Adipocyte (in vitro differentiated cells): ENCODE data around the gene ST6GALNAC4.

ENCODE experiments used
- DNase-seq: peaks from one replicate; pipeline ENCODE4 v3.0.0-alpha.2; 2015; ENCODE audit warnings: low read depth
- H3K27me3 ChIP-seq: replicated peaks from 2 replicates; pipeline ENCODE4 v1.7.0; 2013; ENCODE audit warnings: mild to moderate bottlenecking, low read length, moderate library complexity; ENCODE audit not compliant: control insufficient read depth, insufficient read depth
- H3K36me3 ChIP-seq: 2 replicates; pipeline ENCODE4 v1.7.0; 2013; ENCODE audit warnings: low read length, mild to moderate bottlenecking, moderate library complexity; ENCODE audit not compliant: control insufficient read depth, insufficient read depth, severe bottlenecking
- H3K4me1 ChIP-seq: 2 replicates; pipeline ENCODE4 v1.7.0; 2013; ENCODE audit warnings: mild to moderate bottlenecking, low read length, moderate library complexity; ENCODE audit not compliant: control insufficient read depth, insufficient read depth
- H3K4me3 ChIP-seq: 2 replicates; pipeline ENCODE4 v1.7.0; 2013; ENCODE audit warnings: mild to moderate bottlenecking, low read length, moderate library complexity
- H3K9ac ChIP-seq: 2 replicates; pipeline ENCODE4 v1.7.0; 2013; ENCODE audit warnings: mild to moderate bottlenecking, low read length, moderate library complexity
- H3K9me3 ChIP-seq: 2 replicates; pipeline ENCODE4 v1.7.0; 2013; ENCODE audit warnings: mild to moderate bottlenecking, low read length, moderate library complexity; ENCODE audit not compliant: control insufficient read depth

The ST6GALNAC4 gene

DNA sequence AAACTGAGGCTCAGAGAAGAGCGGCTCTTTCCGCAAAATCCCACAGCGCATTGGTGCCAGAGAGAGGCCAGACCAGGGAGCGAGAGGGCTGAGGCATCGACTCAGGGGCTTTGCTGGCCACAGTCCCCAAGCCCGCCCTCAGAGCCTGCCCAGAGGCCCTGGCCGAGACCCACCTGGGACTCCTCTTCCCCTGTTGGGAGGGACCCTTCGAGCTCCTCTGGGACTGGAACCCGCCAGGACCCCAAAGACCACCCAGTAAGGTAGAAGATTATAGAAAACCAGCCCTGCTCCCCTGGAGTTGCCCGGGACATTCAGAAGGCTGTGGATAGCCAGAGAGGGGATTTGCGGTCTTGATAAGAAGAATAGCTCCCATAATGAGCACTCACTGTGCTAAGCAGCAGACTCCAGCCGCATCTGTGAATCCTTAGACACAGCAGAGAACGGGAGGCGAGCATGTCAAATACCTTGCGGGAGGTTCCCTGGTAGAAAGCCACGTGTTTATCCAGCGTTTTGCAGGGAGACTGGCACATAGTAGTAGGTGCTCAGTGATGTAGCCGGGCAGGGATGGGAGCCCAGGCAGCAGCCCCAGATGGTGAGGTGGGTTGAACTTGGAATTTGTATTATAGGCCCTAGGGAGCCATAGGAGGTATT lies 38.7 kb downstream of the ST6GALNAC4 start:
- H3K36me3 ChIP-seq = peaks cover 3% of the 10 kb centered on the region
- H3K27me3 ChIP-seq = no peaks in the 10 kb centered on the region
- no peak for DNase-seq
- H3K4me1 ChIP-seq = peaks cover 48% of the 10 kb centered on the region
- H3K9ac ChIP-seq = peak overlapping the region; percentile 93
- no peaks in the 10 kb centered on the region for H3K9me3 ChIP-seq
- peak overlapping the region; percentile 85 for H3K4me3 ChIP-seq

DNA sequence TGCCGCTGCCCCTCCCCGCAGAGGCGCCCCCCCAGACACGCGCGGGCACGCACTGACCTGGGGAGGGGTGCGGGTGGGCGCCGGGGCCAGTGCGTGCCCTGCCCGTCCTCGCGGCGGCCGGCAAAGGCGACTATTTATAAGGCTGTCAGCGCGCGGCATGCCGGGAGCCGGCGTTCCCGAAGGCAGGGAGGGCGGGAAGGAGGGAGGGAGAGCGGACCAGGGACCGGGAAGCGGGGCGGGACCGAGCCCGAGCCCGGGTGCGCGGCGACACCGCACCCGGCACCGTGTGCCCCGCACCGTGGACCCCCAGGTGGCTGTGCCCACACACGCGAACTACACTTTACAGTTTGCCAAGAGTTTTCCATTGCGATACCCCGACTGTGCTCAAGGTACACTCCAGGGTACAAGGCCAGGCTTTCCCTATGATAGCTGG lies 39.3 kb downstream of the ST6GALNAC4 start, which contains the start of gene AK1:
Gene AK1 (minus strand): TSS at position 110 of the 433 bp plus-strand sequence. CDS start 3,058 bp downstream, outside the sequence.
- peaks cover 48% of the 10 kb centered on the region for H3K4me1 ChIP-seq

DNA sequence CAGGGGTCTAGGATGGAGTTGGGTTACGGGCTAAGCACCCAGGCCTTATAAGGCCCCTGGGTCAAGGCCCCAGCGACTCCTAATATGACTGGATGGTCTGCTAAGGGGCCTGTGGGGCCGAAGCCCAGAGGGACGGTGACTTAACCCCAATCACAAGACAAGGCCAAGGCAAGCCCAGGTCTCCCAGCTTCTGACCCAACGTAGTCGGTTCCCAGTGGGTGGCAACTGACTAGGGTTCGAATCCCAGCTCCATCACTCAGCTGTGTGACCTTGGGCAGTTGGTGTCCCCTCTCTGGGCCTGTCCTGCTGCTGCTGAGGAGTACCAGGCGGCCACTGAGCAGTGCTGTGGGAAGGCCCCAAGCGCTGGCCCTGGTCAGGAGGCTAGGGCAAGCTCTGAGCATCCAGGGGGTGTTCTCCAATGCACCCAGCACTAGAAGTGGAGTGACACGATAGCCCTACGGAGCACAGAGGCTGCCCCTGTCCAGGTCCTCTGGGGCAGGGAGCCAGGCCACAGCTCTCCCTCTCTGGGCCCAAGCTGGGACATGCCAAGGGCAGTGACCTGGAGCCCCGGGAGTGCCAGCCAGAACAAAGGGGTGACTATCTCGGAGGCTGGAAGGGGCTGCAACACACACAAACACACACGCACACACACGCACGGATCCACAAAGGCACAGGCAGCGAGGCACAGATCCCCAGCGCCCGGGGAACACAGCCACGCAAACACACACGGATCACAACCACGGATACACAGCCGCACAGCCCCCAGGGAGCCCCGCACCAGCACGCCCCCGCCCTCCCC lies 39.9 kb downstream of the ST6GALNAC4 start:
- peak overlapping the region; percentile 85 for H3K4me3 ChIP-seq
- peaks cover 48% of the 10 kb centered on the region for H3K4me1 ChIP-seq
- DNase-seq = no peak
- no peaks in the 10 kb centered on the region for H3K27me3 ChIP-seq
- peaks cover 12% of the 10 kb centered on the region for H3K36me3 ChIP-seq
- no peaks in the 10 kb centered on the region for H3K9me3 ChIP-seq
- peak overlapping the region; percentile 93 for H3K9ac ChIP-seq

More for the DNA sequence above, 39.3 kb downstream of the ST6GALNAC4 start, which contains the start of gene AK1:
- peak within 1 kb of the TSS; percentile 93 for H3K9ac ChIP-seq
- H3K27me3 ChIP-seq = no peaks in the 10 kb centered on the region
- H3K9me3 ChIP-seq = no peaks in the 10 kb centered on the region
- peak; percentile 89 for DNase-seq
- H3K4me3 ChIP-seq = peak within 1 kb of the TSS; percentile 85
- peaks cover 5% of the 10 kb centered on the region for H3K36me3 ChIP-seq

DNA sequence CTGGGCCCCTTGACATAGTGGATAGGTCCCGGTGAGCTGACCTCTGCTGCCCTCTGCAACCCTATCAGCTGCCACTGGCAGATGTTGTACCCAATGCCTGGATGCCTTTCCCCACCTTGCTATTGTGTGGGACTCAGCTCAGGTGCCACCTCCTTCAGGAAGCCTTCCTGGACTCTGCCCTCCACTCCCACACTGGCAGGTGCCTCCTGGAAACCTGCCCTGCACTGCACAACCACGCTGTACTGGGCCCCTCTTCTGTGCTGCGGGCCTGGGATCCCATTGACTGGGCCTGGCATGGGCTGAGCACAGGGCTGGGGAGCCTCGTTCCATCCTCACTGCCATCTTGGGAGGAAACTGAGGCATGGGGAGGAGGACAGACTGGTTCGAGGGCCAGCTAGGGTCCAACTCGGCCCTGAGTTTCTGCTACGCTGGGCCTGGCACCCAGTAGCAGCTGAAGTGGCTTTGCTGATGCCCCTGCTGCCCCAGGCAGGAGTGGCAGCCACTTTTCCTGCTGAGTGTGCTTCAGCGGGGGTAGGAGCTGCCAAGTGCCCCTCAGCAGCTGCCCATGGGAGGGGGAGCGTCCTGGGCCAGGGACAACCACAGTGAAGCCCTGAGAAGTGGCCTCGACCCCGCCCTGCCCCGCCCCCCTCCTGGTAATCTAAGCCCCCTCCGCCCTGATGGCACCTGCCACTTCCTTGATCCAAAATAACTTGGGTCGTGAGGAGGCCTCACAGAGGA lies 40.6 kb downstream of the ST6GALNAC4 start:
- Histone ChIP-seq H3K9ac (peak overlapping the region; percentile 93), H3K4me1 (peaks cover 48% of the 10 kb centered on the region), H3K27me3 (no peaks in the 10 kb centered on the region), H3K4me3 (peak overlapping the region; percentile 85), H3K36me3 (peaks cover 19% of the 10 kb centered on the region), H3K9me3 (no peaks in the 10 kb centered on the region)
- no peak for DNase-seq

DNA sequence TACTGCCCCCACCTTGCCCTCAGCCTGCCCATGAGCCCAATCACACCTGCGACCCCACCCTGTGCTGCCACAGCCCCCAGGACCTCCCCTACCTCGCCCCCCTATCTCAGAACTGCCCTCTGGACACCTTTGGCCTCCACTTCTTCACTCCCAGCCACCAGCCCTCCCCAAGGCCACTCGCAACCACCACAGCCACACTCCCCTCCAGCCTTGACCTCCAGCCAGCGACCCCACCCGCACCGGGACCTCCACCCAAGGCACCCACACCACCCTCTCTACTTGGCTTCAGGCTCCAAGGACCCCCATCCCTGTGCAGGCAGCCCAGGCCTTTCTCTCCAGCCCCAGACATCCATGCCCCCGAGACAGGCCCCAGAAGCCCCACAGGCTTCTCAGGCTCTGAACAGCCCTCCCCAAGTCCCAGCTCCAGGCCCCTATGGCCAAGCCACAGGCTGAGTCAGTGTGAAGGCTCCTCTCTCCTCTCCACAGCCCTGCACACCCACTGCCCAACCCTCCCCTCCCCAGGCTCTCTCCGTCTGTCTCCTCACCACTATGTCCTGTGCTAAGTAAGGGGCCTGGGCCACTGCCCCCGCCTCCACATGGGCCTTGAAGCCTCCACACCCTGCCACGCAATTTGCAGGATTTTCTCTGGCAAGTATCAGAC lies 41.4 kb downstream of the ST6GALNAC4 start:
- peaks cover 27% of the 10 kb centered on the region for H3K36me3 ChIP-seq
- no peaks in the 10 kb centered on the region for H3K9me3 ChIP-seq
- H3K9ac ChIP-seq = peak overlapping the region; percentile 77
- peak; percentile 76 for DNase-seq
- H3K4me3 ChIP-seq = peak overlapping the region; percentile 54
- peaks cover 48% of the 10 kb centered on the region for H3K4me1 ChIP-seq
- H3K27me3 ChIP-seq = no peaks in the 10 kb centered on the region

DNA sequence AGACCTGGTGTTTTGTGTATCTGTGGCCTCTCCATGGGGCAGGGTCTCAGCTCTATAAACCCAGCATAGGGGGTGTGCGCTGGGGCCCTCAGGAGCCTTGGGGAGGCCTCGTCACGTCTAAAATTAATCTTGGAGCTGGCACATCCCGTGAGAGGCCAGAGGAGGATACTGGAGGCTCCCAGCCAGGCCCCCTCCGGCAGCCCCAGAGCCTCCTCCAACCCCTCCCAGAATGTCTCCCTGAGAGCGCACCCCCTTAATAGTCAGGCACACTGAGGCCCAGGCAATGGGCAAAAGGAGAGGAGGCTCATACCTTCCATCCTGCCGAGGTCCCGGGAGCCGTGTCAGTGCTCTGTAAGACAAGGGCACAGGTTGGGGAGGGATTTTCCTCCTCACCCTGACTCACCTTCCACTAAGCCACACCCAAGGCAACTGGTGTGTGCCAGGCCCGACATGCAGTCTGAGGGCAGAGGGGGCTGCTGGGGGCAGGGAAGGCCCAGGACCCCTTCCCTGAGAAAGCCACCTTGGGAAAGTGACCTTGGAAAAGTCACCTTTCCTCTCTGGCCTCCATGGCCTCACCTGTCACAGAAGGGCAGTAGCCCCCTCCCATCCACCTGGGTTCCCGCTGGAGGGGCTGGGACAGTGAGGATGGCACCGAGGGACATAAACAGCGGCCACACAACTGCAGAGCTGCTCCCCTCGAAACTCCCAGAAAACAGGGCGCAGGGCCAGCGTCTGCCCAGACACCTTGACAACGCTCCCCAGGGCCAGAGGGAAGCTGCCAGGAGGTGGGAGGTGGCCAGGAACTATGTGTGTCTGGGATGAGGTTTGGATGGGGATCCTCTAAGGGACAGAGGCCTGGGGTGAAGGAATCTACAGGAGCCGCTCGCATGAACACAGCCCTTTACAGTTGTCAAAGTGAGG lies 42.3 kb downstream of the ST6GALNAC4 start:
- DNase-seq = no peak
- Histone ChIP-seq H3K27me3 (no peaks in the 10 kb centered on the region), H3K4me1 (peaks cover 51% of the 10 kb centered on the region), H3K9ac (peak overlapping the region; percentile 77), H3K9me3 (no peaks in the 10 kb centered on the region), H3K4me3 (peak overlapping the region; percentile 54), H3K36me3 (peaks cover 31% of the 10 kb centered on the region)

DNA sequence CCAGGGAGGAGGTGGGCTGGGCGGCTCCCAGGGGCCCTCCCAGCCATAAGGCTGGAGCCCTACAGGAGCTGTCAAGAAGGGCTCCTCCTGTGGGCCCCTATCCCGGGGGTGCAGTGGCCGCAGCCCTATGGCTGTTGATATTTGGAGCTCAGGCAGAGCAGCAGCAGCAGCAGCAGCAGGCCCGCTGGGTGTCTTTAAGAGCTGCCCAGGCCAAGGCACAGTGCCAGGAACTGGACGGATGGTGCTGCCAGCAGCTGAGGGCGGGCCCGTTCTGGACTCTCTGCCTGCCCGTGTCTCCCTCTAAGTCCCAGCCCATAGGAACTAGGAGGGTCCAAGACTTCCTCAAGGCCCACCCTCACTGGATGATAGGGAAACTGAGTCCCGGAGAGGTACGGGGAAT lies 43.0 kb downstream of the ST6GALNAC4 start:
- H3K27me3 ChIP-seq = no peaks in the 10 kb centered on the region
- H3K9me3 ChIP-seq = no peaks in the 10 kb centered on the region
- H3K9ac ChIP-seq = peak overlapping the region; percentile 77
- H3K4me3 ChIP-seq = peak overlapping the region; percentile 54
- peaks cover 51% of the 10 kb centered on the region for H3K4me1 ChIP-seq
- peak; percentile 23 for DNase-seq
- peaks cover 38% of the 10 kb centered on the region for H3K36me3 ChIP-seq

DNA sequence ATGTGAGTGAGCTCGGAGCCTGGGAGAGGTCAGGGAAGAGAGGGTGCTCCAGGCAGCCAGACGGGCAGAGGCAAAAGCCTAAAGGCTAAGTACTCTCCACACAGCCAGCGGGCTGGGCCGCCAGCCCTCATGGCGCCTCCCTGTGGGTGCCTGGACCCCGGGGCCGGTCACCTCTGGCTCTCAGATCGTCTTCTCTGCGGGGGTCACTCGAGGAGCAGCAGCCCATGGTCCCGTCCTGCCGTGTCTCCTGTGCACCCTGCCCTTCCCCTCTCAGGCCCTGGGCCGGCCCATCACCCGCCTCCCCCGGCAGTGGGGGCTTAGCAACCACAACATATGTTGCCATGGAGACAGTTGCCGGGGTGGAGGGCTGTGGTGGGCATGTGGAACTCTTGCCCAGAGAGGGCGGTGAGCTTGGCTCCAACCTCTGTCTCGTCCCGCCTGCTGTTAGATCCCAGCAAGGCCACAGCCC lies 43.6 kb downstream of the ST6GALNAC4 start:
- no peak for DNase-seq
- peak overlapping the region; percentile 77 for H3K9ac ChIP-seq
- no peaks in the 10 kb centered on the region for H3K27me3 ChIP-seq
- H3K4me3 ChIP-seq = no peak overlapping the region
- no peaks in the 10 kb centered on the region for H3K9me3 ChIP-seq
- peaks cover 43% of the 10 kb centered on the region for H3K36me3 ChIP-seq
- peaks cover 48% of the 10 kb centered on the region for H3K4me1 ChIP-seq

DNA sequence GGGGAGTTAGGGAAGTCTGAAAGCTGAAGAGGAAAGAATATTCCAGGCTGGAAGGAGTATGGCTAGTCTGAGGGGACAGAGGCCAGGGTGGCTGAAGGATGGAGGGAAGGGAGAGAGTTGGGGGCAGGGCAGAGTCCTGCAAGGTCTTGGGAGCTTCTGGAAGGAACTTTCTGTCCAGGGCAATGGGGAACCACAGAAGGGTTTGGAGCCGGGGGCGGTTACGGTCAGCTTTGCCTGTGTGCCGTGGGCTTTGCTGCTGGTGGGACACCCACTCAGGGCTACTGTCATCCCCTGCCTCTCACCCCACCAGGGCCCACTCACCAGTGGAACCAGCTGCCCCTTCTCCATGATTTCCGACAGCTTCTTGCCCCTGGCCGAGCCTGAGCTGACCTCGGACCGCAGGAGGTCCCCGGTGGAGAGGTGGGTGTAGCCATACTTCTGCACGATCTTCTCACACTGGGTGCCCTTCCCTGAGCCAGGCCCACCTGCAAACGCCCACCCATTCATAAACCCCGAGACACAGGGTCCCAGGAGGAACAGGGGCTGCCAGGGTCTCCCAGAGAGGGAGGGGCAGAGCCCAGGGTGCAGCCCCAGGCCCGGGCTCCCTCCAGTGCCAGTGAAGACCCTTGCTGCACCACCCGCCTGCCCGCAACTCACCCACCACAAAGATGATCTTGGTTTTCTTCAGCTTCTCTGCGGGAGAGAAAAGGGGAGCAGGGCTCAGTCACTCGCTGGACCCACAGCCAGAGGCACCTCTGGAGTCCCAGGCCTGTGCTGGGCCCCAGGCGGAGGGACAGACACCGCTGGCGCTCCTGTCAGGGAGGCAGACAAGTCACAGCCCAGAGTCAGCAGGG lies 44.2 kb downstream of the ST6GALNAC4 start:
- Histone ChIP-seq H3K27me3 (no peaks in the 10 kb centered on the region), H3K4me3 (no peak overlapping the region), H3K36me3 (peaks cover 49% of the 10 kb centered on the region), H3K9ac (no peak overlapping the region), H3K9me3 (no peaks in the 10 kb centered on the region), H3K4me1 (peaks cover 42% of the 10 kb centered on the region)
- no peak for DNase-seq
